Keratinocyte (primary cell): ENCODE measurements around the gene SGO2. TPM values are rescaled to one million over a fixed set of nuclear protein-coding genes. Genes with fewer than 3 reads are reported as not detected.

Experiments used
- DNase-seq: peaks from one replicate; pipeline ENCODE4 v3.0.0-alpha.2; 2011; ENCODE audit warnings: low read depth, missing footprints, low spot score
- FAIRE-seq: peaks from 2 replicates; lab custom pipeline; 2011; peaks lifted over from hg19 to GRCh38; lab: Jason Lieb, UNC
- H2AFZ ChIP-seq: 2 replicates; pipeline ENCODE4 v1.6.0; 2012; ENCODE audit warnings: low read length, control low read depth, inconsistent platforms; ENCODE audit not compliant: control insufficient read depth
- H3K27ac ChIP-seq: 2 replicates; pipeline ENCODE4 v1.5.1; 2011; ENCODE audit warnings: low read length; ENCODE audit not compliant: control insufficient read depth, insufficient read depth
- H3K27me3 ChIP-seq: 3 replicates; pipeline ENCODE4 v1.6.0; 2011; ENCODE audit warnings: low read length; ENCODE audit not compliant: control insufficient read depth, insufficient read depth; ENCODE audit errors: extremely low read depth
- H3K36me3 ChIP-seq, 2 experiments: 2 replicates in 1 of 2; 3 replicates in 1 of 2; pipeline ENCODE4 v1.5.1; 2011; ENCODE audit warnings: low read length in 2 of 2, mild to moderate bottlenecking in 1 of 2; ENCODE audit not compliant: control insufficient read depth in 2 of 2, insufficient read depth in 2 of 2; ENCODE audit errors: extremely low read depth in 1 of 2
- H3K4me1 ChIP-seq: 3 replicates; pipeline ENCODE4 v1.5.1; 2011; ENCODE audit warnings: low read length; ENCODE audit not compliant: control insufficient read depth, insufficient read depth; ENCODE audit errors: extremely low read depth
- H3K4me2 ChIP-seq: 3 replicates; pipeline ENCODE4 v1.6.0; 2011; ENCODE audit warnings: low read depth, low read length; ENCODE audit not compliant: control insufficient read depth, insufficient read depth; ENCODE audit errors: extremely low read depth
- H3K4me3 ChIP-seq, 3 experiments: fragments of 200-600 bp in 1 of 3; sonication (generic) in 1 of 3; 2 replicates in 2 of 3; 3 replicates in 1 of 3; pipeline ENCODE4 v1.5.1; 2011 to 2016; ENCODE audit warnings: low read length in 3 of 3, mild to moderate bottlenecking in 3 of 3, control low read depth in 2 of 3, inconsistent platforms in 1 of 3, low read depth in 1 of 3, mixed read lengths in 1 of 3, mixed run types in 1 of 3, moderate library complexity in 1 of 3; ENCODE audit not compliant: control insufficient read depth in 2 of 3, insufficient read depth in 2 of 3; ENCODE audit errors: extremely low read depth in 1 of 3
- H3K79me2 ChIP-seq: 2 replicates; pipeline ENCODE4 v1.6.0; 2012; ENCODE audit warnings: low read length; ENCODE audit not compliant: control insufficient read depth, insufficient read depth
- H3K9ac ChIP-seq: 3 replicates; pipeline ENCODE4 v1.6.0; 2011; ENCODE audit warnings: low read length; ENCODE audit not compliant: control insufficient read depth, insufficient read depth; ENCODE audit errors: extremely low read depth
- H3K9me1 ChIP-seq: 3 replicates; pipeline ENCODE4 v1.6.0; 2011; ENCODE audit warnings: low read length; ENCODE audit not compliant: control insufficient read depth, insufficient read depth; ENCODE audit errors: extremely low read depth
- H3K9me3 ChIP-seq: 2 replicates; pipeline ENCODE4 v1.5.1; 2012; ENCODE audit warnings: low read depth, low read length; ENCODE audit not compliant: control insufficient read depth
- H4K20me1 ChIP-seq: 3 replicates; pipeline ENCODE4 v1.6.0; 2011; ENCODE audit warnings: low read length; ENCODE audit not compliant: control insufficient read depth, insufficient read depth; ENCODE audit errors: extremely low read depth
- CTCF ChIP-seq, 3 experiments: IDR thresholded peaks in 1 of 3; conservative IDR thresholded peaks in 1 of 3; optimal IDR thresholded peaks in 1 of 3; 2 replicates in 2 of 3; 3 replicates in 1 of 3; pipeline versions ENCODE3 to v1.5.1; 2011; ENCODE audit warnings: low read length in 3 of 3, mild to moderate bottlenecking in 3 of 3, moderate library complexity in 2 of 3, control low read depth in 1 of 3, inconsistent platforms in 1 of 3; ENCODE audit not compliant: insufficient read depth in 2 of 3; ENCODE audit errors: extremely low read depth in 1 of 3
- EZH2 ChIP-seq: IDR thresholded peaks from one replicate; pipeline ENCODE4 v1.6.1; 2012; ENCODE audit warnings: inconsistent platforms, mild to moderate bottlenecking, low read length, moderate library complexity
- dilution Hi-C: fragments of 300-500 bp; cut with MboI; formaldehyde crosslinking; loops from one replicate; pipeline ENCODE4 v1.7.0; 2020; ENCODE audit warnings: low sequenced_read_pairs; ENCODE audit not compliant: extremely low pct_ligation_motif_present
- polyA plus RNA-seq, 5 experiments: library from polyadenylated mRNA; depleted of rRNA in 3 of 5; stranded (reverse) in 3 of 5; stranded (forward) in 1 of 5; unstranded in 1 of 5; fragments of >200 nt; gene quantifications; 1 replicate in 1 of 5; 2 replicates in 3 of 5; 3 replicates in 1 of 5; pipeline versions ENCODE4 v1.2.1 to v1.2.3, GENCODE V29; 2011 to 2012; ENCODE audit warnings: missing spikeins in 2 of 5, low read depth in 1 of 5, low replicate concordance in 1 of 5

Gene SGO2
- polyA plus RNA-seq, 1 donor (not counting 4 experiments of a cell fraction or from before 2014, with no cell fraction given) = 8.6 TPM

DNA sequence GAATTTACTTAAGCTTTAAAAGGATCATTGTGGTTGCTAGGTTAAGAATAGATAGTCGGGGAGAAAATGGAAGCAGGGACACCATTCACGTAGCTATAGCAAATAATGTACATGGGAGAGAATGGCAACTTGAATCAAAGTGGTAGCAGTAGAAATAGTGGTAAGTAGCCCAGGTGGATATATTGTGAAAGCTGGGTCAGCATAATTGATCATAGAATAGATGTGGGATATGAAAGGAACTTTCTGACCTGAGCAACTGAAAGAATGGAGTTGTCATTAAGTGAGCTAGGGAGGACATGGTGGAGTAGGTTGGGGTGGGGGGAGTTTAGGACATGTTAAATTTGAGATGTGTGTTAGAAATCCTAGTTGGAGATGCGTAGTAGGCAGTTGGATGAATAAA lies 2.2 kb downstream of the SGO2 start:
- Histone ChIP-seq H3K36me3 (no peaks in the 10 kb centered on the region), H3K79me2 (peaks cover 45% of the 10 kb centered on the region), H4K20me1 (no peaks in the 10 kb centered on the region), H3K9me1 (no peaks in the 10 kb centered on the region), H3K9me3 (no peaks in the 10 kb centered on the region), H3K4me1 (peaks cover 15% of the 10 kb centered on the region), H3K27ac (no peak overlapping the region), H3K4me3 (no peak overlapping the region), H3K27me3 (no peaks in the 10 kb centered on the region), H2AFZ (no peak overlapping the region), H3K4me2 (no peak overlapping the region), H3K9ac (no peak overlapping the region)
- dilution Hi-C loops = no loop called here
- no peak for DNase-seq
- no peak for FAIRE-seq
- no peak for TF ChIP-seq CTCF (optimal IDR thresholded peaks at IDR 0.05 in 1 of 3, IDR thresholded peaks at IDR 0.05 in 1 of 3, conservative IDR thresholded peaks at IDR 0.05 in 1 of 3; ENCODE audit: extremely low read depth in 1 of 3, insufficient read depth in 2 of 3, low read length in 3 of 3)
- TF ChIP-seq EZH2 = no peak

GRCh38 chr2:200533754-200534153 lies 7.7 kb downstream of the SGO2 start:
- dilution Hi-C loops = no loop called here
- Histone ChIP-seq H2AFZ (no peak overlapping the region), H4K20me1 (no peaks in the 10 kb centered on the region), H3K79me2 (peaks cover 21% of the 10 kb centered on the region), H3K9me3 (no peaks in the 10 kb centered on the region), H3K4me3 (no peak overlapping the region), H3K4me1 (no peaks in the 10 kb centered on the region), H3K36me3 (peaks cover 0 to 3% of the 10 kb centered on the region in 2 experiments), H3K9me1 (no peaks in the 10 kb centered on the region), H3K27me3 (no peaks in the 10 kb centered on the region), H3K9ac (no peak overlapping the region), H3K4me2 (no peak overlapping the region), H3K27ac (no peak overlapping the region)
- TF ChIP-seq EZH2 (no peak), CTCF (optimal IDR thresholded peaks at IDR 0.05 in 1 of 3, IDR thresholded peaks at IDR 0.05 in 1 of 3, conservative IDR thresholded peaks at IDR 0.05 in 1 of 3; ENCODE audit: extremely low read depth in 1 of 3, insufficient read depth in 2 of 3, low read length in 3 of 3) (no peak)
- DNase-seq (no peak), FAIRE-seq (no peak)
